Right lobe of liver (tissue), 6 donors: Measurements from ENCODE around the gene PAF1. TPM values are rescaled to one million over a fixed set of nuclear protein-coding genes. Genes with fewer than 3 reads are reported as not detected.

Source experiments
- ATAC-seq, 4 donors: fragments of 200-7000 bp; cut with Tn5 transposase; one replicate each; pipeline ENCODE4 v1.9.1; 2020; ENCODE audit warnings: mild to moderate bottlenecking in 4 of 4, moderate library complexity in 4 of 4
- DNase-seq, 3 donors: peaks; one replicate each; pipeline ENCODE4 v3.0.0-alpha.2; 2020
- H3K27ac ChIP-seq, 3 donors: fragments of 200-600 bp; one replicate each; pipeline ENCODE4 v1.8.0; 2022
- H3K27me3 ChIP-seq, 2 donors: fragments of 200-600 bp; one replicate each; pipeline ENCODE4 v1.8.0; 2022
- H3K36me3 ChIP-seq, 4 donors: fragments of 200-600 bp; sonication (generic) in 1 of 4; one replicate each; pipeline versions ENCODE4 v1.5.1 to v1.8.0; 2017 to 2022; ENCODE audit warnings: control low read depth in 1 of 4
- H3K4me1 ChIP-seq, 4 donors: fragments of 200-600 bp; sonication (generic) in 1 of 4; one replicate each; pipeline versions ENCODE4 v1.5.1 to v1.8.0; 2017 to 2022; ENCODE audit warnings: control low read depth in 1 of 4
- H3K4me3 ChIP-seq, 3 donors: fragments of 200-600 bp; one replicate each; pipeline ENCODE4 v1.8.0; 2022
- H3K9me3 ChIP-seq, 4 donors: fragments of 200-600 bp; sonication (generic) in 1 of 4; one replicate each; pipeline versions ENCODE4 v1.5.1 to v1.8.0; 2017 to 2022; ENCODE audit warnings: control low read depth in 1 of 4
- POLR2A ChIP-seq: fragments of 450-650 bp; IDR thresholded peaks from one replicate; pipeline ENCODE4 v1.6.1; 2017; ENCODE audit warnings: antibody characterized with exemption, mild to moderate bottlenecking
- WGBS: methylation state at CpG from one replicate; pipeline ENCODE4 v1.1.6; 2018; ENCODE audit warnings: low coverage, low lambda C conversion rate; ENCODE audit not compliant: insufficient coverage; ENCODE audit errors: missing lambda C conversion rate; 5-methylcytosine and 5-hydroxymethylcytosine counted together
- intact Hi-C, 2 donors: fragments of 100-400 bp; cut with DNase I; formaldehyde crosslinking; loops; one replicate each; pipeline versions ENCODE4 v1.11.2 to v1.14.1; 2022
- total RNA-seq, 6 experiments: library from RNA; depleted of rRNA in 2 of 6; stranded (reverse); fragments of >200 nt in 2 of 6; fragmentation: NEBNext Ultra II Directional in 3 of 6; extraction: Animal tissue kit (Norgen Biotek cat#: 25700) in 3 of 6; gene quantifications; one replicate each; pipeline versions ENCODE4 v1.1.0 to v1.2.4, GENCODE V29; 2016 to 2023
- TF ChIP-seq, protein P1 (sequence below), 4 donors: fragments of 200-600 bp in 3 of 4; fragments of 450-650 bp in 1 of 4; IDR thresholded peaks; one replicate each; pipeline versions ENCODE4 v1.5.1 to v1.8.0; 2016 to 2022; ENCODE audit warnings: antibody characterized with exemption in 4 of 4, mild to moderate bottlenecking in 2 of 4
- donor health status: DM: no; HTN: yes; CAD: no.
- donor health status: DM: no; HTN: no; CAD: no.
- donor health status: DM: no; HTN: no; CAD: no.
- donor health status: DM: no; HTN: yes; CAD: no.
- donor health status: DM: no; HTN: yes; CAD: no.

The PAF1 gene
- total RNA-seq, 6 experiments from 2014 or later: 18.6 to 34.9 (median 24.8) TPM

DNA sequence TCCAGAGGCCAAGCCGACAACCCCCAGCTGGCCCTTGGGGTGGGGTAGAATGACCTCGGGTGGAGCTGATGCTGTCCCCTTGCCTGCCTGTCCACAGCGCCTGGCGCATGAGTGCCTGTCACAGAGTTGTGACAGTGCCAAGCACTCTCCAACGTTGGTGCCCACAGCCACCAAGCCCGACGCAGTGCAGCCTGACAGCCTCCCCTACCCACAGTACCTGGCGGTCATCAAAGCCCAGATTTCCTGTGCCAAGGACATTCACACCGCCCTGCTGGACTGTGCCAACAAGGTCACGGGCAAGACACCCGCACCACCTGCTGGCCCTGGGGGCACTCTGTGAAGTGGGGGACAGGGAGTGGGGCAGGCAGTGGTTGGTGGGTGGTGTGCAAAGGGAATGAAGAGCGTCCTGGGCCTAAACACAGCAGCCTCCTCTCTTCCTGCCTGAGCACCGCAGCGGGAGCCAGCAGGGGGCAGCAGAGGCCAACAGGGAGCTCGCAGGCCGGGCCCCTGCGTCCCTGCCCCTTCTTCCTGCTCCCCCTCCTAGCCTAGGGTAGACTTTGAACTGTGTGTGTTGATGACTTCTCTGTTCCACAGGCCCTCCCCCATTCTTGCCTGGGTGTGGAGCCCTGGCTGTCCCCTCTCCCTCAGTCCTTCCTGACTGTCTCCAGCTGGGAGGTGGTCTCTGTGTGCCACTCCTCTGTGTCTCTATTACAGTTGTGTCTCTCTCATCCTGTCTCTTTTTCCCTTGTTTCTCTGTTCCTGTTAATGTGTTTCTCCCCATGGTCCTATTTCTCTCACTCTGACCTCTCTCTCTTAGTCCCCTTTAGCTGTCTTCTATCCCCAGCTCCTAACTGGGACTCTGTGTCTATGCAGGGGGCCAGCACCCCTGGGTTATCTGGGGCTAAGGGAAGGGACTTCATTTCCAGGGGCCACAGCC lies 6.7 kb upstream of the PAF1 start:
- DNase-seq (peak; percentile 94 to 96 (median 95)), ATAC-seq (peak; percentile 66 to 82 (median 74))
- no peaks in the 10 kb centered on the region for H3K27me3 ChIP-seq
- 5% methylated on average over 5 of the region's 17 CpGs for WGBS
- H3K9me3 ChIP-seq: no peaks in the 10 kb centered on the region
- peak overlapping the region in 2 of 3 donors; percentile 1 to 12 for H3K4me3 ChIP-seq
- TF ChIP-seq, protein P1, sequence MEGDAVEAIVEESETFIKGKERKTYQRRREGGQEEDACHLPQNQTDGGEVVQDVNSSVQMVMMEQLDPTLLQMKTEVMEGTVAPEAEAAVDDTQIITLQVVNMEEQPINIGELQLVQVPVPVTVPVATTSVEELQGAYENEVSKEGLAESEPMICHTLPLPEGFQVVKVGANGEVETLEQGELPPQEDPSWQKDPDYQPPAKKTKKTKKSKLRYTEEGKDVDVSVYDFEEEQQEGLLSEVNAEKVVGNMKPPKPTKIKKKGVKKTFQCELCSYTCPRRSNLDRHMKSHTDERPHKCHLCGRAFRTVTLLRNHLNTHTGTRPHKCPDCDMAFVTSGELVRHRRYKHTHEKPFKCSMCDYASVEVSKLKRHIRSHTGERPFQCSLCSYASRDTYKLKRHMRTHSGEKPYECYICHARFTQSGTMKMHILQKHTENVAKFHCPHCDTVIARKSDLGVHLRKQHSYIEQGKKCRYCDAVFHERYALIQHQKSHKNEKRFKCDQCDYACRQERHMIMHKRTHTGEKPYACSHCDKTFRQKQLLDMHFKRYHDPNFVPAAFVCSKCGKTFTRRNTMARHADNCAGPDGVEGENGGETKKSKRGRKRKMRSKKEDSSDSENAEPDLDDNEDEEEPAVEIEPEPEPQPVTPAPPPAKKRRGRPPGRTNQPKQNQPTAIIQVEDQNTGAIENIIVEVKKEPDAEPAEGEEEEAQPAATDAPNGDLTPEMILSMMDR (IDR thresholded peaks at IDR 0.05): peak; percentile 98 to 99 (median 99)
- TF ChIP-seq POLR2A: peak; percentile 78
- H3K4me1 ChIP-seq: peaks cover 0 to 59% (median 25%) of the 10 kb centered on the region in 4 donors
- peak overlapping the region; percentile 95 to 99 (median 96) for H3K27ac ChIP-seq
- peaks cover 0 to 11% (median 0%) of the 10 kb centered on the region in 4 donors for H3K36me3 ChIP-seq
- intact Hi-C loops: no loop called here

- intact Hi-C loops: no loop called here
- no peaks in the 10 kb centered on the region for H3K9me3 ChIP-seq
- no peak for ATAC-seq
- H3K4me3 ChIP-seq: peak overlapping the region; percentile 82 to 95 (median 88)
- no peaks in the 10 kb centered on the region for H3K27me3 ChIP-seq
- DNase-seq: no peak
- TF ChIP-seq POLR2A: no peak
- TF ChIP-seq, protein P1 (IDR thresholded peaks at IDR 0.05): no peak
- H3K36me3 ChIP-seq: peaks cover 0 to 46% (median 9%) of the 10 kb centered on the region in 4 donors
- H3K27ac ChIP-seq: peak overlapping the region; percentile 92 to 98 (median 98)
- peaks cover 0 to 18% (median 11%) of the 10 kb centered on the region in 4 donors for H3K4me1 ChIP-seq
- 0% methylated on average over 3 of the region's 10 CpGs for WGBS
These were observed 505 bp downstream of the PAF1 start for GRCh38 chr19:39390451-39390750.

DNA sequence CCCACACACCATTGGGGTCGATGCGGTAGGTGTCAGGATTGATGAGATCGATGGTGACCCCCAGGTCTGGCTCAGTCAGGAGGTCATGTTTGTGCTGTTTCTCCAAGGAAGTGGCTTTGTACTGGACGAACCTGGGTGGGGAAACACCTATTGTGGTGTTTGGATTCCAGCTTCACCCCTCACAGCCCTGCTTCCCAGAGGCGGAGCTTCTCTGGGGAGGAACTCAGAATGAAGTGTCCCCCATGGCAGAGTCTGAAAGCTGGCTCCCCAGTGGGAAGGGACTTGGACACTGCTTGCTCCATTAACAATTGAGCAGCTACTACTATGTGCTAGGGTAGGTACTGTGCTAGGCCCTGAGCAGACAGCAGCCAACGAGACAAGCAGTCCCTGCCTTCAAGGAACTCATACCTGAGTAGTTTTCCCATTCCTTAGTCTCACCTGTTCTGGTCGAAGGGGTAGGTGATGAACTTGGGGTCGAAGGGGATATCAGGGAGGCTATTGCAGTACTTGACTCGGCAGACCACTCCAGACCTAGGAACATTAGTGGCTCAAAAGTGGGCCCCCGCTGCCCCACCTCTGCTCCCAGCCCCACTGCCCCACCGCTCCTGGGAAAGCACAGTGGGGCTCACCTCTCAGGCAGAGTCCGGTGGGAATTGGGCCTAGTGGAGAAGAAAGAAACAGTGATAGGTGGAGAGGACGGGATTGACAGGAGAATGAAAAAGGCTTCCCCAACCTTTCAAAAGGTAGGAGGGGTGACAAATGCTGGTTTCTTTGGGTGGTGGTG lies 1.1 kb downstream of the PAF1 start:
- H3K4me3 ChIP-seq: peak overlapping the region; percentile 82 to 95 (median 88)
- DNase-seq (no peak), ATAC-seq (no peak)
- peaks cover 0 to 46% (median 9%) of the 10 kb centered on the region in 4 donors for H3K36me3 ChIP-seq
- TF ChIP-seq, protein P1 (IDR thresholded peaks at IDR 0.05): no peak
- no peak for TF ChIP-seq POLR2A
- 59% methylated on average over 7 of the region's 13 CpGs for WGBS
- peaks cover 0 to 18% (median 11%) of the 10 kb centered on the region in 4 donors for H3K4me1 ChIP-seq
- no peaks in the 10 kb centered on the region for H3K9me3 ChIP-seq
- H3K27me3 ChIP-seq: no peaks in the 10 kb centered on the region
- intact Hi-C loops: no loop called here
- peak overlapping the region in 2 of 3 donors; percentile 92 to 98 for H3K27ac ChIP-seq

- intact Hi-C loops: no loop called here
- H3K27me3 ChIP-seq: no peaks in the 10 kb centered on the region
- H3K4me3 ChIP-seq: no peak overlapping the region
- peaks cover 0 to 18% (median 11%) of the 10 kb centered on the region in 4 donors for H3K4me1 ChIP-seq
- DNase-seq: no peak
- no peaks in the 10 kb centered on the region for H3K9me3 ChIP-seq
- TF ChIP-seq, protein P1 (IDR thresholded peaks at IDR 0.05): no peak
- TF ChIP-seq POLR2A: no peak
- 100% methylated on average over 2 of the region's 5 CpGs for WGBS
- ATAC-seq: no peak
- peaks cover 0 to 40% (median 9%) of the 10 kb centered on the region in 4 donors for H3K36me3 ChIP-seq
- H3K27ac ChIP-seq: no peak overlapping the region
These were observed 2.2 kb downstream of the PAF1 start for GRCh38 chr19:39388657-39389056.
